ENCODE results near the gene HECTD1. TPM values are rescaled to one million over a fixed set of nuclear protein-coding genes. Genes with fewer than 3 reads are reported as not detected.
A peak's percentile ranks its signal among the peaks of the same experiment; 100 is the strongest.
"Not testable (repeated sequence)": the region's sequence is repeated elsewhere in the genome, so short reads cannot be mapped to it uniquely, and the experiment has no call there.

The HECTD1 gene
- polyA plus RNA-seq, 1 experiment, result 121 TPM

- CTCF ChIA-PET, result interaction anchor here (0.8 to 3.7 kb wide), 11 partner anchors 8 to 104 kb away, joined by 3 to 19 read pairs (median 4); no protein-coding TSS in a partner anchor
- no peaks in the 10 kb centered on the region for H3K27me3 ChIP-seq (ENCODE audit: control insufficient read depth, insufficient read depth, low read length)
- no peaks in the 10 kb centered on the region; the same call in 1 of the 2 replicates for H3K9me3 ChIP-seq (ENCODE audit: control insufficient read depth, insufficient read depth, low read length)
- POLR2A ChIA-PET, result interaction anchor here (0.6 to 2.6 kb wide), 7 partner anchors 13 to 630 kb away, joined by 3 to 23 read pairs (median 5); partner anchors contain the start of gene HEATR5A
- peak overlapping the region; percentile 93 for H3K27ac ChIP-seq (ENCODE audit: low read depth, low read length)
- no peak for TF ChIP-seq CTCF (IDR thresholded peaks at IDR 0.05; ENCODE audit: low read depth, low read length)
- H3K4me3 ChIP-seq (ENCODE audit: low read depth, low read length), result peak overlapping the region; percentile 79
- peak; percentile 59 for DNase-seq (ENCODE audit: low read depth, low spot score)
Observed at GRCh38 chr14:31207287-31207754, 272 bp downstream of the HECTD1 start.

- CTCF ChIA-PET, result interaction anchor here (0.8 to 3.7 kb wide), 8 partner anchors 7 to 55 kb away, joined by 3 to 19 read pairs (median 6); no protein-coding TSS in a partner anchor
- no peaks in the 10 kb centered on the region; the same call in 1 of the 2 replicates for H3K9me3 ChIP-seq (ENCODE audit: control insufficient read depth, insufficient read depth, low read length)
- H3K27me3 ChIP-seq (ENCODE audit: control insufficient read depth, insufficient read depth, low read length), result no peaks in the 10 kb centered on the region
- peak overlapping the region; percentile 93 for H3K27ac ChIP-seq (ENCODE audit: low read depth, low read length)
- TF ChIP-seq CTCF (IDR thresholded peaks at IDR 0.05; ENCODE audit: low read depth, low read length), result no peak
- H3K4me3 ChIP-seq (ENCODE audit: low read depth, low read length), result peak overlapping the region; percentile 79
- POLR2A ChIA-PET, result interaction anchor here (0.6 to 2.6 kb wide), 5 partner anchors 23 to 214 kb away, joined by 3 to 23 read pairs (median 10); partner anchors contain the start of gene HEATR5A
- no peak for DNase-seq (ENCODE audit: low read depth, low spot score)
Observed at GRCh38 chr14:31206536-31207286, 882 bp downstream of the HECTD1 start.

- no peak overlapping the region for H3K27ac ChIP-seq (ENCODE audit: low read depth, low read length)
- TF ChIP-seq CTCF (IDR thresholded peaks at IDR 0.05; ENCODE audit: low read depth, low read length), result no peak
- peak overlapping the region; percentile 79 for H3K4me3 ChIP-seq (ENCODE audit: low read depth, low read length)
- POLR2A ChIA-PET, result interaction anchor here (0.6 to 1.0 kb wide), 3 partner anchors 24 to 215 kb away, joined by 3 to 4 read pairs (median 3); partner anchors contain the start of gene HEATR5A
- H3K27me3 ChIP-seq (ENCODE audit: control insufficient read depth, insufficient read depth, low read length), result no peaks in the 10 kb centered on the region
- CTCF ChIA-PET, result no interaction called here
- peak; percentile 58 for DNase-seq (ENCODE audit: low read depth, low spot score)
- H3K9me3 ChIP-seq (ENCODE audit: control insufficient read depth, insufficient read depth, low read length), result no peaks in the 10 kb centered on the region; the same call in 1 of the 2 replicates
Observed at GRCh38 chr14:31205681-31206535, 1.7 kb downstream of the HECTD1 start.

GRCh38 chr14:31204593-31205534 lies 2.7 kb downstream of the HECTD1 start:
- ChIA-PET CTCF (no interaction called here), POLR2A (interaction anchor here (1.0 kb wide), 1 partner anchor 59 kb away, joined by 4 read pairs; no protein-coding TSS in a partner anchor)
- peak overlapping the region; percentile 79 for H3K4me3 ChIP-seq (ENCODE audit: low read depth, low read length)
- no peak overlapping the region for H3K27ac ChIP-seq (ENCODE audit: low read depth, low read length)
- DNase-seq (ENCODE audit: low read depth, low spot score), result no peak
- H3K27me3 ChIP-seq (ENCODE audit: control insufficient read depth, insufficient read depth, low read length), result no peaks in the 10 kb centered on the region
- TF ChIP-seq CTCF (IDR thresholded peaks at IDR 0.05; ENCODE audit: low read depth, low read length), result no peak
- no peaks in the 10 kb centered on the region; the same call in 1 of the 2 replicates for H3K9me3 ChIP-seq (ENCODE audit: control insufficient read depth, insufficient read depth, low read length)

GRCh38 chr14:31203899-31204592 lies 3.5 kb downstream of the HECTD1 start:
- POLR2A ChIA-PET; H3K27me3 ChIP-seq (ENCODE audit: control insufficient read depth, insufficient read depth, low read length); CTCF ChIA-PET; H3K4me3 ChIP-seq (ENCODE audit: low read depth, low read length); H3K9me3 ChIP-seq (ENCODE audit: control insufficient read depth, insufficient read depth, low read length); DNase-seq (ENCODE audit: low read depth, low spot score); H3K27ac ChIP-seq (ENCODE audit: low read depth, low read length): not testable (repeated sequence)

All from AG04450 (cell line).